Superior temporal gyrus (tissue), 1 donor: ENCODE results near the gene ENTPD2.
"Not testable (repeated sequence)": the region's sequence is repeated elsewhere in the genome, so short reads cannot be mapped to it uniquely, and the experiment has no call there.

ENCODE experiments used
- DNase-seq: peaks from one replicate; pipeline ENCODE4 v3.0.0-alpha.2; 2016; ENCODE audit errors: extremely low spot score

Gene ENTPD2

GRCh38 chr9:137015976-137016375 is 37.9 kb downstream of the ENTPD2 start:
- no peak for DNase-seq

- DNase-seq = no peak
Measured at GRCh38 chr9:137015540-137015930, 38.3 kb downstream of the ENTPD2 start.

DNA sequence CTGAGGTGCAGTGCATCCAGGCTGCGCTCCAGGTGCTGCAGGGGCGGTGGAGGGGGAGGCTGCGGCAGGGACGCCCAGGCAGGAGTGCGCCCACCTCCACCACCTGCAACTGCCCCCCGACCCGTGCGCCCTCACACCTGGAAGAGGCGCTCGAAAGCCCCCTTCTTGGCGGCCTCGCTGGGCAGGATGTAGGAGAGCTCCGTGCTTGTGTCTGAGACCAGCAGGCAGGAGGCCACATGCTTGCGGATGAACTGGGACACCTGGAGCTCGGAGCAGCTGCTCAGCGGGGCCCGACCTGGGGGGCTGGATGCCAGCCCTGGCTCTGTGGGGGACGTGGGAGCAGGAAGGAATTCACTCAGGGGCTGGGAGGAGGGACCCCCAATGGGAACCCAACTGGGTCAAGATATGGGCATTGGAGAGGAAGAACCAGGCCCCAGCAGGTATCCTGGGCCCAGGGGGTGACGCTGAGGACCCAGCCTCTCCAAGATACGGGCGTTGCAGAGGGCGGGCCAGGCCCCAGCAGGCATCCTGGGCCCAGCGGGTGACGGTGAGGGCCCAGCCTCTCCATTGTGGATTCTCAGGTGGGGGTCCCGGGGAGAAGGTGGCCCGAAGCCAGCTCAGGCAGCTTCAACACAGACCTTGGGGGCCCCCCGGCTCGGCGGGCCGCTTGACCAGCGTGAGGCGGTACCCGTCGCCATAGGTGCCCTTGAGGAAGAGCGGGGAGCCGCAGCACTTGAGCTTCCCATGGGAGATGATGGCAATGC is 38.9 kb downstream of the ENTPD2 start:
- no peak for DNase-seq

DNA sequence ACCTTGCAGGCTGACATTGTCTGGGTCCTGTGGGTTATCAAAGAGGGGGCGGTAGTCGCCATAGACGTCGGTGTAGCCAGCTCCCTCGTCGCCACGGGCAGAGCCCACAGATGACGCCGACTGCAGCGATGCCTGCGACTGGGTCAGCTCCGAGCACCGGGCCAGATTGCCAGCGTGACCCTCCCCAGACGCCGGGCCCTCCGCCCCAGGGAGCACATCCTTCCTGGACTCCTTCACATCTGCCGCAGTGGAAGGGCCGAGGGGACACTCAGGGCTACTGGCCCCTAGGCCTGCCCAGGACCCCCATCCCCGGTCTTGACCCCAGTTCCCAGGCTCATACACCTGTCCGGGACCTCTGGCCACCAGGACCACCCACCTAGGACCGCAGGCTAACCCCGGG is 39.7 kb downstream of the ENTPD2 start:
- no peak for DNase-seq

GRCh38 chr9:137013571-137013940 is 40.3 kb downstream of the ENTPD2 start:
- DNase-seq = no peak

DNA sequence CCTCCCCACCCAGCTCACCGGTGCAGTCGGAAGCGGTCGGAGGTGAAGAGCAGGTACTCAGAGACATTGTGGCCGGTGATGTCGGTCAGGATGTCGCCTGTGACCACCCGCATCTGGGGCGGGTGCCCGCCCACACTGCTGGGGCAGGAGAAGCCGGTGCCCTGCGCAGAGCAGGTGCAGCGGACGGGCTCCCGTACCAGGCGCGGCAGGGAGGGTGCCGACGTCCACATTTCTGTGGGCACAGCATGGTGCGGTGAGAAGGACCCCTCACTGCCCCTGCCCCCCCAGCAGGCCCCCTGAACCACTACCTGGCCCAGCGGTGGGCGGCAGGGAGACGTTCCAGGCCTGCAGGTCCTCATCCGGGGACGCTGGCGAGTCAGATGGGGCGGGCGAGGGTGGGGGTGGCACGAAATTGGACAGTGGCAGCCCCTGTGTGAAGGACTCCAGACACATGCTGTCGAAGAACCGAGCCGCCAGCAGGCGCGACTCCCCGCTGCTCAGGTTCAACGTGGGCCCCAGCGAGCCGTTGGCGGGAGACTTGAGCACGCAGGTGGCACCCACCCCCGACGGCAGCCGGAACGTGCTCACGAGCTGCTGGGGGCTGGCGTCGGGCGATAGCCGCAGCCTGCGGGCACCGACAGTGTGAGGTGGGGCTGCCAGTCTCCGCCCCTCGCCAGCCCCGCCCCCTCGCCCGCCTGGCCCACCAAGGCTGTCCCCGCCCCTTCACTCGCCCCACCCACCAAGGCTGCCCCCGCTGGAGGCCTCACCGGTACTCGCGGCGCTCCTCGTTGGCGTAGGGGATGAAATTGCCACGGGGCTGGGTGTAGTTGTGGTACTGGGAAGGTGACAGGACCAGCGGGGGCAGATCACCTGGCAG is 40.9 kb downstream of the ENTPD2 start:
- no peak for DNase-seq

DNA sequence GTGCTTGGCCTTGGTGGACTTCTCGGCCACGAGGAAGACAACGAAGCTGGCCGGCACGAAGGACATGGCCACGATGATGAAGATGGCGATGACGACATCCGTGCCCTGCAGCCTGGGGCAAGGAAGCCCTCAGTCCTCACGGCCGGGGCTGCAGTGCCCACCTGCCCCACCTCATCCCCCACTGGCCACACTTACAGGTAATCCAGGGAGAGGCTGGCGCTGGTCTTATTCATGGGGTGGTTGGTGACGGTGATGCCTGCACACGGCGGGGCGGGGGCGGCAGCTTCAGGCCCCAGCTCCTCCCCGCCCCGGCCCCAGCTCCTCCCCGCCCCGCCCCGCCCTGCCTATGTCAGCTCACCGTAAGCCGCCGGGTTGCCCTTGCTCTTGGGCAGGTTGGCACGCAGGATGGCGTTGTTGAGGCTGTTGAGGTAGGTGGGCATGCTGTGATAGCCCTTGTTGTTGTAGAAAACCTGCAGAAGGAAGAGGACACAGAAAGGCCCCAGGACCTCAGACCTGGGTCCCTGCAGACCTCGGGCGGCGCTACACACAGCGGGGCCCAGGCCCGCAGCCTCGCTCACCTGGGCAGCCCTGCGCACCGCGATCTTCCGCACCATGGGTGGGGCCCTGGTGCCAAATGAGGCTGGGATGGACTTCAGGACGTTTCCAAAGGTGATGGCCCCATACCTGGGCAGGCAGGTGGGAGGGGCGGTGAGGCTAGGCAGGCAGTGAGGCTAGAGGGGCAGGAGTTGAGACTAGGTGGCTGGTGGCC is 41.8 kb downstream of the ENTPD2 start:
- no peak for DNase-seq

GRCh38 chr9:137011156-137011555 is 42.7 kb downstream of the ENTPD2 start:
- no peak for DNase-seq

DNA sequence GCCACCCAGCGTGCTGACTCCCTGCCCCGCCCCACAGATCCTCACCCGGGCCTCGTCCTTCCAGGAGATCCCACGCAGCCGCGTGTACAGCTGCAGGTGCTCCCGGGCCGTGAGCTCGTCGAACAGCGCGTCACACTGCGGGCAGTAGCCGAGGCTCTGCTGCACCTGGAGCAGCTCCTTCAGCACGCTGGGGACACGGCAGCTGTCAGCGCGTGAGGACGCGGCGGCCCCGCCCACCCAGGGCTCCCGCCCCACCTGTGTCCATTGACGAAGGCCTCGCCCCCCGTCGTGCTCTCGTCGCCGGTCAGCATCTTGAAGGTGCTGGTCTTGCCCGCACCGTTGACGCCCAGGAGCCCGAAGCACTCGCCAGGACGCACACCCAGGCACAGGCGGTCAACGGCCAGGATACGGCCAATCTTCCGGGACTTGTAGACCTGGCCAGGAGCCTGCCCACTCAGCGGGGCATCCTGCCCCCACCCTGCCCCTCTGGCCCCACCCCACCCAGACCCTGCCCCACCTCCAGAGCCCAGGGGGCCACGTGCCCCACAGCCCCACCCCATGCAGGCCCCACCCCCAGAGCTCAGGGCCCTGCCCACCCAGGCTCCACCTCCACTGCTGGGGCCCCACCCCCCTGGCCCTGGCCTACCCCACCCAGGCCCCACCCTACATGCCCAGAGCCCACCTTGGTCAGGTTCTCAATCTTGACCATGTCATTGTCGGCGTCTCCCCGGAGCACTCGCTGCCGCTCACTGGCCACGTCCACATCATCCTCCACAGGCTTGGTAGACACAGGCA is 43.7 kb downstream of the ENTPD2 start:
- no peak for DNase-seq

DNA sequence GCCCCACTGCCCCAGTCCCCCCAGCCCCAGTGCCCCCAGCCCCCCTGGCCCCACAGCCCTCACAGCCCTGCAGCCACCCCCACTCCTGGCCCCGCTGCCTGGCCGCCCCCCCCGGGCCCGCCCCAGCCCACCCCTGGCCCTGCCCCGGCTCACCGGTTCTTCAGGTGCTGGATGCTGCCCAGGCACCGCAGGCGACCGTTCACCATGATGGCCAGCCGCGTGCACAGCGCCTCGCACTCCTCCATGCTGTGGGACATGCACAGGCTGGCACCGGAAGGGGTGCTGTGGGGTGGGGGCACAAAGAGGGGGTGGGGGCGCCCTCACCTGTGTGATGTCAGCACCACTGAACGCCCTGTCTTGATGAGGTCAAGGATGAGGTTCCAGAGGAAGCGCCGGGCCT is 44.6 kb downstream of the ENTPD2 start:
- no peak for DNase-seq

GRCh38 chr9:137008312-137008711 is 45.5 kb downstream of the ENTPD2 start:
- no peak for DNase-seq

DNA sequence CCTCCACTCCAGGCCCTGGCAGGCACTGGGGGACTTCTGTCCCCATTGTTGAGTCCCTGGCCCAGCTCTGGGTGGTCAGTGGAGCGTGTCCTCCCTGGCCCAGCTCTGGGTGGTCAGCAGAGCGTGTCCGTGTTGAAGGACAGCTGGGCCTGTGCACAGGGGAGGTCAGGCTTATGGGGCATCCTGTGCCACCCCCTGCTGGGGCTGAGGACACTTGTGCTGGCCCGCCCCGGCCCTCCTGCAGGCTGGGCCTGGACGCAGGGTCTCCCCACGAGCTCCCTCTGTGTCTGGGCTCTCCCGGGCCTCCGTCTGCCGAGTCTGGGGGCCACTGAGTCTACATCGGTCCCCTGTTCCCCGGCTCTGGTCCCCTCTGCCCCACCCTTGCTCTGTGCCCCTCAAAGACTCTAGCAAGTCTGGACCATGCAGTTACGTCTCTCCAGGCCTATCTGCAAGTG is 46.0 kb downstream of the ENTPD2 start:
- DNase-seq = no peak

GRCh38 chr9:137007108-137007815 is 46.6 kb downstream of the ENTPD2 start:
- no peak for DNase-seq

DNA sequence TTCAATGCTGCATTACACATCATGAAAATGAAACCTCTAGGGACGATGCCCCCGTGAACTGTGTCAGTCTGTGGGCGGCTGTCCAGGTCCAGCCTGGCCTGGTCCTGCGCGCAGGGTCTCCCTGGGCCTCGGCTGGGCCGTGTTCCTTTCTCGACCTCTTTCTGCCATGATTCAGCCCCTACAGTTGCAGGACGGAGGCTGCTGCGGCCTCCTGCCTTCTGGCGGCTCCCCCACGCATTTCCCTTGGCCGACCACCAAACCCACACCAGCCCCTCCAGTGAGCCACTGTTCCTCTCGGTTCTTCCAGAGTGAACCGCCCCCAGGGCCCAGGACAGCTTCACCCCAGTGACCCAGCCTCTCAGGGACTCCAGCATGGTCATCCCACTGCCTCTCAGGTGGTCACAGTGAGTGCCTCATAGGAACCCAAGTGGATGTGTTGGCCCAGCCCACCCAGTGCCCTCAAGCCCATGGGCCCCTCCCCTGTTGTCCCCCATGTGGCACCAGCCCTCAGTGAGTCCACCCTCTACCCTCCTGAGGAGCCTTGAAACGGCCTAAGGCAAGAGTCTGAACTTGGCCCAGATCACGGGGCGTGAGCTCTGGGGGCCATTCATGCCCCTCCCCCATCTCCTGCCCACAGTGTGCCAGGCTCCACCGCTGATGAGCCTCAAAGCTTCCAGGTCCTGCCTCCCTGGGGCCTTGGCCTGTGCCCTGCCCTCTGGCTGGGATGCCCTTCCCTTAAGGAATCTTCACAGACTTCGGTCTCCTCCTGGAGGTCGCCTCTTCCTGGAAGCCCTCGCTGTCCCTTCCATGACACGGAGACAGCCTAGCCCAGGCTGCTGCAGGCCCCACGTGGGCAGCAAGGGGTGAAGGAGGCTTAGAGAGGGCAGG is 47.5 kb downstream of the ENTPD2 start:
- DNase-seq = no peak

GRCh38 chr9:137004285-137004684 is 49.6 kb downstream of the ENTPD2 start:
- not testable (repeated sequence) for DNase-seq

DNA sequence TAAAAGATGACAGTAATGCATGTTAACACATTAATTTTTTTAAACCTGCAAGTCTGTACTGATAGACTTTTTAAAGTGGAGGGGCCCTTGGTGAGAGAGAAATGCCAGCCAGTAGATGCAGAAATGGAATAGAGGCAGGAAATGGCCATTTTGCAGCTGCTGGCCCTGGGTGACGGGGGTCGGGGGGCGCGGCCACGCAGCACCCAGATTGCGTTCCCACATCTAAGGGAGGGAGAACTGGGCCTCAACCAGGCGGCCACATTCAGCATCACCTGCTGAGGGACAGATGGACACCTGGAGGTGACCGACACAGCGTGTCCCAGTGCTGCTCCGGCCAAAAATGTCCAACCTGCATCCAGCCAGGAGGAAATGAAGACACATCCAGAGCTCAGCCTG is 51.2 kb downstream of the ENTPD2 start:
- DNase-seq = no peak

DNA sequence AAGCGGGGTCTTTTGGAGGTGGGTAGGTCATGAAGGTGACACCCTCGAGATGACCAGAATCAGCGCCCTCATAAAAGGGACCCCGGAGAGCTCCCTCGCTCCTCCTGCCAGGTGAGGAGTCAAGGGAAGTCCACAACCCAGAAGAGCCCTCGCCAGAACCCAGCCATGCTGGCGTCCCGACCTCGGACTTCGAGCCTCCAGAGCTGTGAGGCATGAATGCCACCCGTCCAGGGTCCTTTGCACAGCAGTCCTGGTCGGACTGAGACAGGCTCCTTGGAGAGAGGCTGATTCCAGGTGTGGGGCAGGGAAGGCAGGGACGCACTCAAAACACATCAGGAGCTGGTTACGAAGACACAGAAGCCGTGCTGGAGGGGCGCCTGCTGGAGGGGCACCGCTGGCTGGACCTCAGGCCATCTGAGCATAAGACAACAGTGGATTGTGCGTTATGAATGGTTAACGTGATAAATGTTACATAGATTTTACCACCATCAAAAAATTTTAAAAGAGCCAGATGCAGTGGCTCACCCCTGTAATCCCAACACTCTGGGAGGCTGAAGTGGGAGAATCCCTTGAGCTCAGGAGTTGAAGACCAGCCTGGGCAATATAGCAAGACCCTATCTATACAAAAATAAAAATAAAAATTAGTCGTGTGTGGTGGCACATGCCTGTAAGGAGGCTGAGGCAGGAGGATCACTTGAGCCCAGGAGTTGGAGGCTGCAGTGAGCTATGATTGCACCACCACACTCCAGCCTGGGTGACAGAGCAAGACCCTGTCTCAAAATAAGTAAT is 51.8 kb downstream of the ENTPD2 start:
- DNase-seq = no peak

- DNase-seq = no peak
Measured at GRCh38 chr9:137000177-137000930, 53.5 kb downstream of the ENTPD2 start.
